Measurements from ENCODE around the gene FAM76A. TPM values are rescaled to one million over a fixed set of nuclear protein-coding genes. Genes with fewer than 3 reads are reported as not detected.

FAM76A gene
- total RNA-seq, 1 experiment from 2014 or later, result 9.6 TPM

DNA sequence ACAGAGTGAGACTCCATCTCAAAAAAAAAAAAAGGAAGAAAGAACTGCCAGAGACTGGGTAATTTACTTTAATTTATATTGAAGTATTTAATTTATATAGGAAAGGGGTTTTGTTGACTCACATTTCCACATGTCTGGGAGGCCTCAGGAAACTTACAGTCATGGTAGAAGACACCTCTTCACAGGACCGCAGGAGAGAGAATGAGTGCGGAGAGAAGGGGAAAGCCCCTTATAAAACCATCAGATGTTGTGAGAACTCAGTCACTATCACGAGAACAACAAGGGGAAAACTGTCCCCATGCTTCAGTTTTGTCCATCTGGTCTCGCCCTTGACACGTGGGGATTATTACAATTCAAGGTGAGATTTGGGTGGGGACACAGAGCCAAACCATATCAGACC is 79.0 kb downstream of the FAM76A start:
- Histone ChIP-seq H3K9me3 (ENCODE audit: control insufficient read depth in 1 of 2, insufficient read depth in 1 of 2, low read depth in 1 of 2, low read length in 2 of 2) (no peaks in the 10 kb centered on the region), H3K9me2 (ENCODE audit: insufficient read depth) (no peaks in the 10 kb centered on the region), H4K20me1 (ENCODE audit: insufficient read depth) (no peaks in the 10 kb centered on the region), H3K27me3 (ENCODE audit: insufficient read depth, low read length) (no peaks in the 10 kb centered on the region), H2AFZ (ENCODE audit: low read depth, low read length, poor library complexity, severe bottlenecking) (no peak overlapping the region), H3K4me3 (replicated peaks in 1 of 2; ENCODE audit: low read depth in 1 of 2, low read length in 2 of 2) (no peak overlapping the region), H3K36me3 (ENCODE audit: control insufficient read depth in 1 of 2, insufficient read depth in 2 of 2, low read length in 2 of 2) (peaks cover 0 to 16% of the 10 kb centered on the region in 2 experiments; a peak in 2 of 4 replicates), H3K79me2 (ENCODE audit: insufficient read depth, low read length) (no peaks in the 10 kb centered on the region), H3K27ac (ENCODE audit: low read depth, low read length) (no peak overlapping the region), H3K9ac (ENCODE audit: low read length) (no peak overlapping the region), H3K4me1 (ENCODE audit: control insufficient read depth in 1 of 2, insufficient read depth in 2 of 2, low read length in 2 of 2) (no peaks in the 10 kb centered on the region), H3K4me2 (ENCODE audit: low read length) (no peak overlapping the region)
- no peak for DNase-seq (ENCODE audit: low read depth, low spot score)
- ChIA-PET CTCF (no interaction called here), POLR2A (no interaction called here), RAD21 (ENCODE audit: low non-redundant PET in 1 of 2, low total read pairs in 2 of 2, uncharacterized antibody in 2 of 2, unreplicated experiment in 2 of 2) (no interaction called here)
- intact Hi-C loops (cut with micrococcal nuclease), result no loop called here
- no TSS peak for BruUV-seq (replicated peaks)
- TF ChIP-seq SRF (IDR thresholded peaks at IDR 0.05; ENCODE audit: low read depth), result no peak
- TF ChIP-seq EZH2phosphoT487 (IDR thresholded peaks at IDR 0.05; ENCODE audit: borderline replicate concordance), result no peak
- TF ChIP-seq EZH2 (IDR thresholded peaks at IDR 0.05), result no peak
- TF ChIP-seq POLR2A (IDR thresholded peaks at IDR 0.05; ENCODE audit: borderline replicate concordance, extremely low read depth, insufficient read depth, insufficient read length), result no peak
- TF ChIP-seq TCF7L2 (IDR thresholded peaks at IDR 0.05; ENCODE audit: borderline replicate concordance, extremely low read depth, insufficient read depth, insufficient read length), result no peak
- TF ChIP-seq, protein P1, sequence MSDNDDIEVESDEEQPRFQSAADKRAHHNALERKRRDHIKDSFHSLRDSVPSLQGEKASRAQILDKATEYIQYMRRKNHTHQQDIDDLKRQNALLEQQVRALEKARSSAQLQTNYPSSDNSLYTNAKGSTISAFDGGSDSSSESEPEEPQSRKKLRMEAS (IDR thresholded peaks at IDR 0.05), result no peak
- TF ChIP-seq CEBPB (IDR thresholded peaks at IDR 0.05; ENCODE audit: low read depth), result no peak
- TF ChIP-seq EGR1 (IDR thresholded peaks at IDR 0.05; ENCODE audit: low read depth), result no peak
- TF ChIP-seq ZNF274 (IDR thresholded peaks at IDR 0.05; ENCODE audit: low read depth, low read length), result no peak
- TF ChIP-seq, protein P2, sequence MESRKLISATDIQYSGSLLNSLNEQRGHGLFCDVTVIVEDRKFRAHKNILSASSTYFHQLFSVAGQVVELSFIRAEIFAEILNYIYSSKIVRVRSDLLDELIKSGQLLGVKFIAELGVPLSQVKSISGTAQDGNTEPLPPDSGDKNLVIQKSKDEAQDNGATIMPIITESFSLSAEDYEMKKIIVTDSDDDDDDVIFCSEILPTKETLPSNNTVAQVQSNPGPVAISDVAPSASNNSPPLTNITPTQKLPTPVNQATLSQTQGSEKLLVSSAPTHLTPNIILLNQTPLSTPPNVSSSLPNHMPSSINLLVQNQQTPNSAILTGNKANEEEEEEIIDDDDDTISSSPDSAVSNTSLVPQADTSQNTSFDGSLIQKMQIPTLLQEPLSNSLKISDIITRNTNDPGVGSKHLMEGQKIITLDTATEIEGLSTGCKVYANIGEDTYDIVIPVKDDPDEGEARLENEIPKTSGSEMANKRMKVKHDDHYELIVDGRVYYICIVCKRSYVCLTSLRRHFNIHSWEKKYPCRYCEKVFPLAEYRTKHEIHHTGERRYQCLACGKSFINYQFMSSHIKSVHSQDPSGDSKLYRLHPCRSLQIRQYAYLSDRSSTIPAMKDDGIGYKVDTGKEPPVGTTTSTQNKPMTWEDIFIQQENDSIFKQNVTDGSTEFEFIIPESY (IDR thresholded peaks at IDR 0.05; ENCODE audit: extremely low read depth, insufficient replicate concordance, low read length), result no peak
- no peak for ATAC-seq
